Heart left ventricle (tissue), 13 donors: ENCODE measurements around the gene PCMTD2.

Experiments used
- CTCF ChIP-seq, 12 donors: fragments of 200-600 bp; sonication (generic) in 4 of 12; IDR thresholded peaks; one replicate each; pipeline versions ENCODE4 v1.5.0 to v1.8.0; 2018 to 2022; ENCODE audit warnings: antibody characterized with exemption in 12 of 12, mild to moderate bottlenecking in 5 of 12
- POLR2A ChIP-seq, 2 donors: fragments of 450-650 bp; IDR thresholded peaks; one replicate each; pipeline ENCODE4 v1.6.1; 2017; ENCODE audit warnings: antibody characterized with exemption in 2 of 2, mild to moderate bottlenecking in 2 of 2, moderate library complexity in 2 of 2
- donor health status: ischemic (EF 13 %, LVEDD 7.1; RV severe dilation, severe dysfunction).
- donor health status: DM: no; HTN: yes; CAD: no.
- donor health status: DM: no; HTN: no; CAD: no.
- donor health status: ischemic (EF 25% LVEDD 6.9; RV normal size, moderate dysfunction).
- donor health status: ischemic (EF 25% LVEDD 5.7; RV mildly dilated, moderate dysfunction).
- donor health status: ischemic (EF 35%, LVEDD 5.7; RV mildly dilated, moderate dysfunction).
- donor health status: nonischemic (EF 11% LVEDD 7.7; RV severe dilation, severe dysfunction).
- donor health status: DM: yes; HTN: yes; CAD: no.
- donor health status: PGD.
- donor health status: ischemic (EF 29% LVEDD 5.4; RV normal size, mild dysfunction).
- donor health status: nonischemic (EF 23%, LVEDD 6.1; RV moderate dilation, normal function).

GRCh38 chr20:64242003-64242796, 13.3 kb upstream of the PCMTD2 start:
- TF ChIP-seq CTCF (IDR thresholded peaks at IDR 0.05) (no peak), POLR2A (IDR thresholded peaks at IDR 0.05) (no peak)
